Measurements from ENCODE around the gene MARVELD1.
A peak's percentile ranks its signal among the peaks of the same experiment; 100 is the strongest.

The MARVELD1 gene

DNA sequence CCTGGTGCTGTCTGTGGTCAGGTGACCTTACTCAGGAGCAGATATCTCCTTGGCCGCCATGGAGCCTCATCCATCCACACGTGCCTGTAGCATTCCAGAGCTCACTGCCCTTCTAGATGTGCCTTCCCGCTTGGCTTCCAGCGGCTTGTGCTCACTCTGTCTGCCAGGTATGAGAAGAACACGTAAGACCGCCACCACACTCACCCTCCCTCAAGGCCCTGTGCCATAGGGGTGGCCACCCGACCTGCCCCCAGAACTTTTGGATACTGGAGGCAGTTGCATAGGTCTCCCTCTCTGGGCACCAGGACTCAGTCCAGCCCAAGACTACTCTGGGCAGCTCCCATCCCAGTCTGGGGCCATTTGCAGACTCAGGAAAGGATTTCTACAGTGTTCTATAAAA, 4.1 kb downstream of the MARVELD1 start:
- no peak for DNase-seq (ENCODE audit: insufficient read length)
- no peak for TF ChIP-seq POLR2AphosphoS5 (IDR thresholded peaks at IDR 0.05; ENCODE audit: low read depth, low read length)
- no peak for TF ChIP-seq TAF1 (IDR thresholded peaks at IDR 0.05; ENCODE audit: borderline replicate concordance, low read depth, low read length)
- TF ChIP-seq POLR2A (IDR thresholded peaks at IDR 0.05; ENCODE audit: low read depth, low read length) = no peak
- FAIRE-seq = no peak

DNA sequence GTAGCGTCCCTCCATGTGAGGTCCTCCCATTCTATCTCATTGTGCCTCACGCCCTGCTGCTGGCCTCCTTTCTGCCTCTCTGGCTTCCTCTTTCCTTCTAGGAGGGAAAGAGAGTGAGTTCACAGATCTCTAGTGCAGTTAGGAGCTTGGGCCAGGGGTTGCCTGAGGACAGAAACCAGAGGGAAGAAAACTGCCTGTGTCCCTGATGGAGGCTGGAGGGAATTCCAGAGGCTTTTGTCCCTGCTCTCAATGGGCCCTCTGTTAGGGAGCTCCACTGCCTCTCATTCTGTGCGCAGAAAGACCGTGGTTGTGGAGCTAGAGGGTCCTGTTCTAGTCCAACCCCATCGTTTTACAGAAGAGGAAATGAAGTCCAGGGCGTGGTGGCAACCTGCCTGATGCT, 4.6 kb downstream of the MARVELD1 start:
- DNase-seq (ENCODE audit: insufficient read length) (no peak), FAIRE-seq (no peak)
- TF ChIP-seq POLR2A (IDR thresholded peaks at IDR 0.05; ENCODE audit: low read depth, low read length) = no peak
- TF ChIP-seq POLR2AphosphoS5 (IDR thresholded peaks at IDR 0.05; ENCODE audit: low read depth, low read length) = no peak
- TF ChIP-seq TAF1 (IDR thresholded peaks at IDR 0.05; ENCODE audit: borderline replicate concordance, low read depth, low read length) = no peak

DNA sequence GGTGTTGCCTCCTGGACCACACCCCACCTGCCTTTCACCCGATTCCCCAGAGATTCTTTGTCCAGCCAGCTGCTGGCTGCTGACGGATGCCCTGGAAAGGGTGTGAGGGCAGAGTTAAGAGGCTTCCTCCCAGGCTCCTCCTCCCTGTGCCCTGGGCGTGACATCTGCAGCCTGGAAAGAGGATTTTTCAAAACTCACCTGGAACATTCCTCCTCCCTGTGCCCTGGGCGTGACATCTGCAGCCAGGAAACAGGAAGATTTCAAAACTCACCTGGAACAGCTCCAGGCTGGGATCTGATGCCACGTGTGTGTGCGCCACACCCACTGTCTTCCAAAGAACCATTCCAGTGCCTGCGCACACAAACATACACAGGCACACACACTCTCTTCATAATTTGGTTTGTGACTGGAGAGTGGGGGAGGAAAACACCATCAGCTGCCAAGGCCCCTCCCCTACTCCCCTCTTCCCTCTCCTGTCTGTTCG, 5.2 kb downstream of the MARVELD1 start:
- TF ChIP-seq POLR2A (IDR thresholded peaks at IDR 0.05; ENCODE audit: low read depth, low read length) = no peak
- no peak for TF ChIP-seq POLR2AphosphoS5 (IDR thresholded peaks at IDR 0.05; ENCODE audit: low read depth, low read length)
- no peak for TF ChIP-seq TAF1 (IDR thresholded peaks at IDR 0.05; ENCODE audit: borderline replicate concordance, low read depth, low read length)
- DNase-seq (ENCODE audit: insufficient read length) (no peak), FAIRE-seq (no peak)

DNA sequence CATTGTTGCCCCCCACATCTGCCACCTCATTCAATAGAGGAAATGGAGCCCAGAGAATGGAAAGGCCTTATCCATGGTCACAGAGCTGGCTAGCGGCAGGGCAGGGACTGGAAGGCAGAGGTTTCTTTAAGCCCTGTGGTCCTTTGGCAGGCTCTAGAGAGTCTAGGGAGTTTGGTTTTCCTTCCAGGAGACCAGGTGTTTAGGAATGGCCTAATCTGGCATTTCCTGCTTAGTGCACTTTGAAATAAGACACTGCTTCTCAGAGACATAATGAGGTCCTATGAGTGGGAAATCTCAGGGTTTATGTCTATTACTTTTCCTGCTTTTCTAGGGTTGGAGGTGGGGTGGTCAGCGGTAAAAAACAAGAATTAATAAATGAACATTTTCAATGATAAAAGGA, 6.1 kb downstream of the MARVELD1 start:
- no peak for TF ChIP-seq POLR2AphosphoS5 (IDR thresholded peaks at IDR 0.05; ENCODE audit: low read depth, low read length)
- no peak for TF ChIP-seq TAF1 (IDR thresholded peaks at IDR 0.05; ENCODE audit: borderline replicate concordance, low read depth, low read length)
- no peak for TF ChIP-seq POLR2A (IDR thresholded peaks at IDR 0.05; ENCODE audit: low read depth, low read length)
- no peak for FAIRE-seq
- no peak for DNase-seq (ENCODE audit: insufficient read length)

GRCh38 chr10:97721871-97722780, 8.6 kb downstream of the MARVELD1 start:
- DNase-seq (ENCODE audit: insufficient read length) = no peak
- FAIRE-seq = no peak
- TF ChIP-seq TAF1 (IDR thresholded peaks at IDR 0.05; ENCODE audit: borderline replicate concordance, low read depth, low read length) (no peak), POLR2AphosphoS5 (IDR thresholded peaks at IDR 0.05; ENCODE audit: low read depth, low read length) (no peak), POLR2A (IDR thresholded peaks at IDR 0.05; ENCODE audit: low read depth, low read length) (no peak)

- no peak for FAIRE-seq
- TF ChIP-seq TAF1 (IDR thresholded peaks at IDR 0.05; ENCODE audit: borderline replicate concordance, low read depth, low read length) (no peak), POLR2A (IDR thresholded peaks at IDR 0.05; ENCODE audit: low read depth, low read length) (no peak), POLR2AphosphoS5 (IDR thresholded peaks at IDR 0.05; ENCODE audit: low read depth, low read length) (no peak)
- DNase-seq (ENCODE audit: insufficient read length) = no peak
Measured at GRCh38 chr10:97723001-97723400, 9.5 kb downstream of the MARVELD1 start.

GRCh38 chr10:97724341-97724941, 10.9 kb downstream of the MARVELD1 start:
- DNase-seq (ENCODE audit: insufficient read length) = no peak
- TF ChIP-seq TAF1 (IDR thresholded peaks at IDR 0.05; ENCODE audit: borderline replicate concordance, low read depth, low read length) = no peak
- TF ChIP-seq POLR2A (IDR thresholded peaks at IDR 0.05; ENCODE audit: low read depth, low read length) = no peak
- TF ChIP-seq POLR2AphosphoS5 (IDR thresholded peaks at IDR 0.05; ENCODE audit: low read depth, low read length) = no peak
- FAIRE-seq = no peak

- FAIRE-seq (no peak), DNase-seq (ENCODE audit: insufficient read length) (no peak)
- no peak for TF ChIP-seq POLR2A (IDR thresholded peaks at IDR 0.05; ENCODE audit: low read depth, low read length)
- TF ChIP-seq TAF1 (IDR thresholded peaks at IDR 0.05; ENCODE audit: borderline replicate concordance, low read depth, low read length) = no peak
- TF ChIP-seq POLR2AphosphoS5 (IDR thresholded peaks at IDR 0.05; ENCODE audit: low read depth, low read length) = no peak
Measured at GRCh38 chr10:97726636-97727178, 13.2 kb downstream of the MARVELD1 start.

- DNase-seq (ENCODE audit: insufficient read length) (no peak), FAIRE-seq (no peak)
- TF ChIP-seq TAF1 (IDR thresholded peaks at IDR 0.05; ENCODE audit: borderline replicate concordance, low read depth, low read length) (no peak), POLR2A (IDR thresholded peaks at IDR 0.05; ENCODE audit: low read depth, low read length) (no peak), POLR2AphosphoS5 (IDR thresholded peaks at IDR 0.05; ENCODE audit: low read depth, low read length) (no peak)
Measured at GRCh38 chr10:97729014-97729413, 15.5 kb downstream of the MARVELD1 start.

GRCh38 chr10:97731346-97732051, 18.0 kb downstream of the MARVELD1 start:
- TF ChIP-seq POLR2A (IDR thresholded peaks at IDR 0.05; ENCODE audit: low read depth, low read length) = no peak
- FAIRE-seq = peak; percentile 92
- DNase-seq (ENCODE audit: insufficient read length) = no peak

DNA sequence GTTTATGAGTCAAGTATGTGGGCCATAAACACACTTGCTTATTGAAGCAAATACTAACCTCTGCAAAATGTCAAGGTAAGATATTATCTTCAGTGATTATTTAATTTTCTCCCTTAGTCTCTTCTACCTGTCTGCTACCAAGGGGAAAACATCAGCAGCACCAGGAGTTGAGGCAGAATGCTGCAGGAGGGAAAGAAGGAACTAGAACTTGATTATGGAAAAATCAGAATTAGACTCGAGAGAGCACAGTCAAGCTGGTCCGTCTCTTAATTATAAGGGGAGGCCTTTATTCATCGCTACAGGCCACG, 18.5 kb downstream of the MARVELD1 start:
- DNase-seq (ENCODE audit: insufficient read length) (no peak), FAIRE-seq (no peak)
- TF ChIP-seq TAF1 (IDR thresholded peaks at IDR 0.05; ENCODE audit: borderline replicate concordance, low read depth, low read length) = no peak
- TF ChIP-seq POLR2A (IDR thresholded peaks at IDR 0.05; ENCODE audit: low read depth, low read length) = no peak
- no peak for TF ChIP-seq POLR2AphosphoS5 (IDR thresholded peaks at IDR 0.05; ENCODE audit: low read depth, low read length)

All from GM12892 (cell line).